Loucy (cell line): ENCODE data around the gene TDRD7.

Source experiments
- H2AFZ ChIP-seq: fragments of 200-600 bp; sonication (generic); 2 replicates; pipeline ENCODE4 v1.6.0; 2016; ENCODE audit warnings: antibody characterized with exemption, mild to moderate bottlenecking, low read length, moderate library complexity
- H3F3A ChIP-seq: fragments of 200-600 bp; 2 replicates; pipeline ENCODE4 v1.6.0; 2016; ENCODE audit warnings: antibody characterized with exemption, low read depth, mild to moderate bottlenecking
- H3K27me3 ChIP-seq: fragments of 200-600 bp; sonication (generic); 2 replicates; pipeline ENCODE4 v1.6.1; 2014; ENCODE audit warnings: low read length, mild to moderate bottlenecking; ENCODE audit not compliant: insufficient read depth, poor library complexity, severe bottlenecking
- H3K36me3 ChIP-seq: fragments of 200-600 bp; sonication (generic); 2 replicates; pipeline ENCODE4 v1.6.1; 2016; ENCODE audit warnings: low read length; ENCODE audit not compliant: insufficient read depth
- H3K4me1 ChIP-seq: fragments of 200-600 bp; sonication (generic); 2 replicates; pipeline ENCODE4 v1.5.1; 2014; ENCODE audit warnings: low read length, mild to moderate bottlenecking; ENCODE audit not compliant: insufficient read depth, poor library complexity, severe bottlenecking
- H3K4me2 ChIP-seq: fragments of 200-600 bp; sonication (generic); 2 replicates; pipeline ENCODE4 v1.6.0; 2014; ENCODE audit warnings: antibody characterized with exemption, low read length, low read depth, mild to moderate bottlenecking; ENCODE audit not compliant: poor library complexity, severe bottlenecking
- H3K4me3 ChIP-seq: fragments of 200-600 bp; sonication (generic); 2 replicates; pipeline ENCODE4 v1.5.1; 2014; ENCODE audit warnings: low read length, mild to moderate bottlenecking, mixed read lengths; ENCODE audit not compliant: poor library complexity, severe bottlenecking
- H3K79me2 ChIP-seq: fragments of 200-600 bp; sonication (generic); 2 replicates; pipeline ENCODE4 v1.6.1; 2014; ENCODE audit warnings: low read length; ENCODE audit not compliant: insufficient read depth
- H3K9ac ChIP-seq: fragments of 200-600 bp; sonication (generic); 2 replicates; pipeline ENCODE4 v1.6.0; 2014; ENCODE audit warnings: mild to moderate bottlenecking, low read depth, low read length, moderate library complexity; ENCODE audit not compliant: poor library complexity, severe bottlenecking
- H3K9me2 ChIP-seq: fragments of 200-600 bp; sonication (generic); replicated peaks from 2 replicates; pipeline ENCODE4 v1.6.1; 2016; ENCODE audit warnings: low read depth, low read length, mixed read lengths
- H3K9me3 ChIP-seq: fragments of 200-600 bp; sonication (generic); 2 replicates; pipeline ENCODE4 v1.6.1; 2014; ENCODE audit warnings: mild to moderate bottlenecking, antibody characterized with exemption, low read length, low read depth; ENCODE audit not compliant: insufficient read depth
- H4K20me1 ChIP-seq: fragments of 200-600 bp; sonication (generic); 2 replicates; pipeline ENCODE4 v1.6.0; 2014; ENCODE audit warnings: antibody characterized with exemption, low read length, mild to moderate bottlenecking; ENCODE audit not compliant: insufficient read depth, poor library complexity, severe bottlenecking
- EZH2phosphoT487 ChIP-seq: fragments of 200-600 bp; IDR thresholded peaks from 2 replicates; pipeline ENCODE4 v1.6.1; 2018; ENCODE audit warnings: antibody characterized with exemption, mild to moderate bottlenecking, moderate library complexity, borderline replicate concordance
- TF ChIP-seq, protein P1 (sequence below): fragments of 200-600 bp; sonication (generic); conservative IDR thresholded peaks from 2 replicates; pipeline ENCODE4 v1.5.1; 2014; ENCODE audit warnings: mild to moderate bottlenecking, antibody characterized with exemption, low read length

Gene TDRD7

DNA sequence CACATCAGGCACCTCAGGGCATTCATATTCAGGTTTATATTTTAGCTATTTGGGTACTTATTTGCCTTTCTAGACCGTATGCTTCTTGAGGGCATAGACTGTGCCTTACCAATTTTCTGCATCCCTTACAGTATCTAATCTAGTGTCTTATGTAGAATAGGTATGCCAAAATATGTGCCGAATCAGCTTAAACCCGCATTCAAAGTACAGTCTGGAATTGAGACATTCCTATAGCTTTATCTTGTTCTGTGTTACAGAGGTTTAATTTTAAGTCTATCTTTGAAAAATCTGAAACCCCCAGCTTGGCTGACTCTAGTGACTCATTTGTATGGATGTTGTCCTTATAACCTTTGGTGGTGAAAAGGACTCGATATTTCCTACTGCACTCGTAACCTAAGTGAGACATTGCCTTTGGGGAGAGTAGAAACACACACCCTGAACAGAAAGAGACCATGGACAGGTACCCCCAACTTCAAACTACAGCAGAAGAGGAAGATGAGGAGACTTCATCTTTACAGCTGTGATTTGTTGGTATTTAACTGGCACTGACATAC lies 62.6 kb downstream of the TDRD7 start:
- H4K20me1 ChIP-seq = no peaks in the 10 kb centered on the region
- no peak overlapping the region for H2AFZ ChIP-seq
- no peaks in the 10 kb centered on the region for H3K27me3 ChIP-seq
- H3K9me3 ChIP-seq = no peaks in the 10 kb centered on the region
- no peak overlapping the region for H3K9ac ChIP-seq
- no peak for TF ChIP-seq EZH2phosphoT487
- TF ChIP-seq, protein P1, sequence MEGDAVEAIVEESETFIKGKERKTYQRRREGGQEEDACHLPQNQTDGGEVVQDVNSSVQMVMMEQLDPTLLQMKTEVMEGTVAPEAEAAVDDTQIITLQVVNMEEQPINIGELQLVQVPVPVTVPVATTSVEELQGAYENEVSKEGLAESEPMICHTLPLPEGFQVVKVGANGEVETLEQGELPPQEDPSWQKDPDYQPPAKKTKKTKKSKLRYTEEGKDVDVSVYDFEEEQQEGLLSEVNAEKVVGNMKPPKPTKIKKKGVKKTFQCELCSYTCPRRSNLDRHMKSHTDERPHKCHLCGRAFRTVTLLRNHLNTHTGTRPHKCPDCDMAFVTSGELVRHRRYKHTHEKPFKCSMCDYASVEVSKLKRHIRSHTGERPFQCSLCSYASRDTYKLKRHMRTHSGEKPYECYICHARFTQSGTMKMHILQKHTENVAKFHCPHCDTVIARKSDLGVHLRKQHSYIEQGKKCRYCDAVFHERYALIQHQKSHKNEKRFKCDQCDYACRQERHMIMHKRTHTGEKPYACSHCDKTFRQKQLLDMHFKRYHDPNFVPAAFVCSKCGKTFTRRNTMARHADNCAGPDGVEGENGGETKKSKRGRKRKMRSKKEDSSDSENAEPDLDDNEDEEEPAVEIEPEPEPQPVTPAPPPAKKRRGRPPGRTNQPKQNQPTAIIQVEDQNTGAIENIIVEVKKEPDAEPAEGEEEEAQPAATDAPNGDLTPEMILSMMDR = no peak
- H3K4me3 ChIP-seq = no peak overlapping the region
- H3K4me2 ChIP-seq = no peak overlapping the region
- no peaks in the 10 kb centered on the region for H3K9me2 ChIP-seq
- H3K79me2 ChIP-seq = no peaks in the 10 kb centered on the region
- H3K4me1 ChIP-seq = no peaks in the 10 kb centered on the region
- H3K36me3 ChIP-seq = no peaks in the 10 kb centered on the region
- H3F3A ChIP-seq = no peaks in the 10 kb centered on the region

DNA sequence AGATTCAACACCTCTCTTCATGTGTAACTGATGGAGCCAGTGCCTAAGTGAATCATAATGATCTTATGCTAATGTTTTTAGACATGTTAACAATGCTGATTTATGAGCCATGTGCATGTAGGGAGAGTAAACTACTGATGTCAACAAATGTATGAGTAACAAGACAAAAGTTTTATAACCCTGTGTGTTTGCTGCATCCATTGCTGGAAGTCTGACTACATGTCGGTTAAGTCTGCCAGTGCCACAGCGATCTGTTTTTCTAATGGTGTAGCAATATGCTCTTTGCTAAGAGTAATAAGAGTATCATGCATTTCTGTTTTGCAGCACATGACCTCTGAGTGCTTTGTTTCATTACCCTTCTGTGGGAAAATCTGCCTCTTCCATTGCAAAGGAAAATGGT lies 63.2 kb downstream of the TDRD7 start:
- Histone ChIP-seq H3K27me3 (no peaks in the 10 kb centered on the region), H3K4me3 (no peak overlapping the region), H3K9ac (no peak overlapping the region), H3K4me1 (no peaks in the 10 kb centered on the region), H3K36me3 (no peaks in the 10 kb centered on the region), H3F3A (no peaks in the 10 kb centered on the region), H2AFZ (no peak overlapping the region), H3K4me2 (no peak overlapping the region), H3K9me3 (no peaks in the 10 kb centered on the region), H3K9me2 (no peaks in the 10 kb centered on the region), H3K79me2 (no peaks in the 10 kb centered on the region), H4K20me1 (no peaks in the 10 kb centered on the region)
- no peak for TF ChIP-seq EZH2phosphoT487
- TF ChIP-seq, protein P1 = no peak

DNA sequence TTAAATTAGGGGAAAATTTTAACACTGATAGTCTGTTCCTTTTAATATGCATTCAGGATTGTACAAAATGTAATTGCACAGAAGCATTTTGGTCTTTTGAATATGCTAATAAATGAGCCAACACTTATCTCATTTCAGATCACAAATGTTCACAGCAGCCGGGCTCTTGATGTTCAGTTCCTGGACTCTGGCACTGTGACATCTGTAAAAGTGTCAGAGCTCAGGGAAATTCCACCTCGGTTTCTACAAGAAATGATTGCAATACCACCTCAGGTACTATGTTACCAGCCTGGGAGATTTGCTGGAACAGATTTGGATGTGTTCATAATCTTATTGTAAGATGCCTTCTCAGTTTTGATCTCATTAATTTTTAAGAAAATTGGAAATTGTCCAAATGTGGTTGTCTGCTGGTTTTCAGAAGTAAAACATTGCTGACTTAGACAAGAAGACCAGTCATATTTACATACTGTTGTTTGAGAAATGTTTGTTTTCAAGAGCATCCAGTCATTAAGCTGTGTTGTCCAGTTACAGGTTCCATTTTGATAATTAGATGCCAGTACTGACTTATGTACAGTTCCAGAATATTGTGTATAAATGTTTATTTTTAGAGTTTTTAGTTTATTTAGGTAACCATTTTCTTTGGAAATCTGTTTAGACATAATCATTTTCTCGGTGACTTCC lies 66.5 kb downstream of the TDRD7 start:
- Histone ChIP-seq H3K9me2 (no peaks in the 10 kb centered on the region), H3K79me2 (no peaks in the 10 kb centered on the region), H4K20me1 (no peaks in the 10 kb centered on the region), H3K4me1 (no peaks in the 10 kb centered on the region), H3K9ac (no peak overlapping the region), H3K4me3 (no peak overlapping the region), H3K36me3 (peaks cover 5% of the 10 kb centered on the region; the same call in 1 of the 2 replicates), H3K4me2 (no peak overlapping the region), H2AFZ (no peak overlapping the region), H3K9me3 (no peaks in the 10 kb centered on the region), H3K27me3 (no peaks in the 10 kb centered on the region), H3F3A (no peaks in the 10 kb centered on the region)
- no peak for TF ChIP-seq EZH2phosphoT487
- TF ChIP-seq, protein P1 = no peak
